ENCODE results near the gene PIGL. TPM values are rescaled to one million over a fixed set of nuclear protein-coding genes. Genes with fewer than 3 reads are reported as not detected.
"Not testable (repeated sequence)": the region's sequence is repeated elsewhere in the genome, so short reads cannot be mapped to it uniquely, and the experiment has no call there.

Gene PIGL
- total RNA-seq, 8 experiments from 2014 or later: 14.3 to 59.9 (median 31.6) TPM

GRCh38 chr17:16306211-16306610, 89.2 kb downstream of the PIGL start:
- ATAC-seq (replicated peaks in 6 of 8): no peak
- in situ Hi-C loops (cut with MboI; ENCODE audit: low pct_unique_long_range_greater_than_20kb in 2 of 9, low sequenced_read_pairs in 9 of 9, unreplicated experiment in 9 of 9): loop anchor here in 1 of 9 experiments (25.0 kb wide), 1 partner anchor 106 kb away; the partner anchor contains the start of gene TRPV2
- no peak overlapping the region for H3K4me3 ChIP-seq
- H3K27ac ChIP-seq: no peak overlapping the region
- H3K4me1 ChIP-seq (replicated peaks in 1 of 2): no peaks in the 10 kb centered on the region
- WGBS, 10 experiments: 80 to 100% (median 94%) methylated on average over 5 to 7 of the region's 8 CpGs; no CpG with 5 or more reads in 6 of the 10 experiments

DNA sequence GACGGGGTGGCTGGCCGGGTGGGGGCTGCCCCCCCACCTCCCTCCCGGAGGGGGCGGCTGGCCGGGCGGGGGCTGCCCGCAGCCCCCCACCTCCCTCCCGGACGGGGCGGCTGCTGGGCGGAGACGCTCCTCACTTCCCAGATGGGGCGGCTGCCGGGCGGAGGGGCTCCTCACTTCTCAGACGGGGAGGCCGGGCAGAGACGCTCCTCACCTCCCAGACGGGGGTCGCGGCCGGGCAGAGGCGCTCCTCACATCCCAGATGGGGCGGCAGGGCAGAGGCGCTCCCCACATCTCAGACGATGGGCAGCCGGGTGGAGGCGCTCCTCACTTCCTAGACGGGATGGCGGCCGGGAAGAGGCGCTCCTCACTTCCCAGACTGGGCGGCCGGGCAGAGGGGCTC, 95.1 kb downstream of the PIGL start:
- H3K4me3 ChIP-seq; H3K27ac ChIP-seq; ATAC-seq (replicated peaks in 6 of 8); H3K4me1 ChIP-seq (replicated peaks in 1 of 2): not testable (repeated sequence)
- in situ Hi-C loops (cut with MboI; ENCODE audit: low pct_unique_long_range_greater_than_20kb in 2 of 9, low sequenced_read_pairs in 9 of 9, unreplicated experiment in 9 of 9): loop anchor here in 1 of 9 experiments (25.0 kb wide), 1 partner anchor 100 kb away; the partner anchor contains the start of gene TRPV2
- WGBS, 10 experiments: no CpG with 5 or more reads among the region's 34 CpGs

DNA sequence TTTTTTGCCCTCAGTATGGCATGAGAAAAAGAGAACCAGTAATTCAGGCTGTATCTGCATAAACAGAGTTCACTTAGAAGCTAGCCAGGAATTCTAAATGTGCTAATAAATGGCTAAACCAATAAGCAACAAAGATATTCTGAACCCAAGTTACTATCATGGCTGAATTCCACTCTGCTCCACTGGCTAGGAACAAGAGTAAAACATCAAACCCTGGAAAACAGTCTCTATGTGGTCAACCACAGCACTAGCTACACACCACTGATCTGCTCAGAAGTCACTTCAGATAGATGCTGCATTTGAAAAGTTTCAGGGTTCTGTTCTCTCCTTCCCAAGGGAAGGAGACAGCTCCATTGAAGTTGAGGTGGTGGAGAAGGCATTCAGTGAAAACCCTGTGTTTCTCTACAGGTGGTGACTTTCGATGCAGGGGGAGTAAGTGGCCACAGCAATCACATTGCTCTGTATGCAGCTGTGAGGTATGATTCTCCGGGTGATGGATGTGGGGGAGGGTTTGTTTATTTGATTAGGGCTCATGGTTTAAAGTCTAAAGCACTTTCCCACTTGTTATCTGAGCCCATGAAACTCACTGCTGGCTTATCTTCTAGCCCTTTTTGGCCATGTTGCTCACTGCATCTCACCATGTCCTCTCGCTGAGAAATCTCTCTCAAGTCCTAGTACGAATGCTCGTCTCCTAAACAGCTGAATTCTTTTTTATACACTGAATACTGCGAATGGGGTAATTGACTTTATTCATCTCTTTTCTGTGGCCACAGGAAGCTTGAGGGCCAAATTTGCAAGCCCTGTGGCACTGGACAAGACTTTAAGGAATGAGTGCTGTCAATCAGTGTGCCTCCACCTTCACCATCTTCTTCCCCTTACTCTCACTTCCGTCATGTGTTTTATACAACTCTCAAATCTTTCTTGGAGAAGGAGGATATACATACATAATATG, 96.4 kb downstream of the PIGL start:
- in situ Hi-C loops (cut with MboI; ENCODE audit: low pct_unique_long_range_greater_than_20kb in 2 of 9, low sequenced_read_pairs in 9 of 9, unreplicated experiment in 9 of 9): loop anchor here in 1 of 9 experiments (25.0 kb wide), 1 partner anchor 99 kb away; the partner anchor contains the start of gene TRPV2
- ATAC-seq (replicated peaks in 6 of 8): peak in 3 of 8 experiments; percentile 20 to 40 (median 28)
- no peak overlapping the region for H3K27ac ChIP-seq
- WGBS, 10 experiments: 81 to 100% (median 95%) methylated on average over 1 to 6 of the region's 7 CpGs; no CpG with 5 or more reads in 3 of the 10 experiments
- H3K4me3 ChIP-seq: no peak overlapping the region
- no peaks in the 10 kb centered on the region for H3K4me1 ChIP-seq (replicated peaks in 1 of 2)

GRCh38 chr17:16314189-16314588, 97.2 kb downstream of the PIGL start:
- ATAC-seq (replicated peaks in 6 of 8): peak in 3 of 8 experiments; percentile 62 to 96 (median 78)
- H3K27ac ChIP-seq: no peak overlapping the region
- no peak overlapping the region for H3K4me3 ChIP-seq
- in situ Hi-C loops (cut with MboI; ENCODE audit: low pct_unique_long_range_greater_than_20kb in 2 of 9, low sequenced_read_pairs in 9 of 9, unreplicated experiment in 9 of 9): loop anchor here in 1 of 9 experiments (25.0 kb wide), 1 partner anchor 98 kb away; the partner anchor contains the start of gene TRPV2
- no peaks in the 10 kb centered on the region for H3K4me1 ChIP-seq (replicated peaks in 1 of 2)

GRCh38 chr17:16314859-16315258, 97.8 kb downstream of the PIGL start:
- WGBS, 10 experiments: 40 to 100% (median 93%) methylated on average over 1 to 3 of the region's 3 CpGs; no CpG with 5 or more reads in 1 of the 10 experiments
- no peak overlapping the region for H3K27ac ChIP-seq
- H3K4me3 ChIP-seq: no peak overlapping the region
- H3K4me1 ChIP-seq (replicated peaks in 1 of 2): no peaks in the 10 kb centered on the region
- ATAC-seq (replicated peaks in 6 of 8): no peak
- in situ Hi-C loops (cut with MboI; ENCODE audit: low pct_unique_long_range_greater_than_20kb in 2 of 9, low sequenced_read_pairs in 9 of 9, unreplicated experiment in 9 of 9): loop anchor here in 1 of 9 experiments (25.0 kb wide), 1 partner anchor 97 kb away; the partner anchor contains the start of gene TRPV2

GRCh38 chr17:16319969-16320368, 103.0 kb downstream of the PIGL start:
- Histone ChIP-seq H3K27ac (no peak overlapping the region), H3K4me3 (no peak overlapping the region), H3K4me1 (replicated peaks in 1 of 2) (no peaks in the 10 kb centered on the region)
- 20 to 100% (median 50%) methylated on average over 1 of the region's 3 CpGs; no CpG with 5 or more reads in 7 of the 10 experiments for WGBS, 10 experiments
- no peak for ATAC-seq (replicated peaks in 6 of 8)
- in situ Hi-C loops (cut with MboI; ENCODE audit: low pct_unique_long_range_greater_than_20kb in 2 of 9, low sequenced_read_pairs in 9 of 9, unreplicated experiment in 9 of 9): loop anchor here in 1 of 9 experiments (25.0 kb wide), 1 partner anchor 92 kb away; the partner anchor contains the start of gene TRPV2

DNA sequence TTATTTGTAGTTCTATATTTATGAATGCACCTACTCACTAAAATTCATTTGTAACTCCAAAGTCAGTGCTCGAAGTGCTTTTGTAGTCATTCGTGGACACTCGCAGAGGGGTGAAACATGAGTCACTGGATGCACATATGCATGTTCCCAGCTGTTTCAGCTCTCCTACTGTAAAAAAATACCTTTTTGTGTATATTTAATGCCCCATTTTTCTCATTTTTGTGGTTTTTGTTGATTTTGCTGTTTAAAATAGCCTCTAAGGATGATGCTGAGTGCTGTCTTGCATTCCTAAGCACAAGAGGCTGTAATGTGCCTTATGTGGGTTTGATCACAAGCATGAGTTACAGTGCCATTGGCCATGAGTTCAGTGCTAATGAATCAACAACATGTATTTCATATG, 105.6 kb downstream of the PIGL start:
- ATAC-seq (replicated peaks in 6 of 8): peak in 3 of 8 experiments; percentile 87 to 95 (median 92)
- in situ Hi-C loops (cut with MboI; ENCODE audit: low pct_unique_long_range_greater_than_20kb in 2 of 9, low sequenced_read_pairs in 9 of 9, unreplicated experiment in 9 of 9): loop anchor here in 1 of 9 experiments (25.0 kb wide), 1 partner anchor 90 kb away; the partner anchor contains the start of gene TRPV2
- Histone ChIP-seq H3K27ac (no peak overlapping the region), H3K4me1 (replicated peaks in 1 of 2) (no peaks in the 10 kb centered on the region), H3K4me3 (no peak overlapping the region)
- WGBS, 10 experiments: 0 to 100% (median 69%) methylated on average over 2 to 3 of the region's 3 CpGs

GRCh38 chr17:16325964-16326363, 109.0 kb downstream of the PIGL start:
- Histone ChIP-seq H3K4me1 (replicated peaks in 1 of 2) (no peaks in the 10 kb centered on the region), H3K27ac (no peak overlapping the region), H3K4me3 (no peak overlapping the region)
- WGBS, 10 experiments: 88 to 100% methylated on average over 1 of the region's 1 CpG; no CpG with 5 or more reads in 8 of the 10 experiments
- in situ Hi-C loops (cut with MboI; ENCODE audit: low pct_unique_long_range_greater_than_20kb in 2 of 9, low sequenced_read_pairs in 9 of 9, unreplicated experiment in 9 of 9): no loop called here
- peak in 3 of 8 experiments; percentile 11 to 43 (median 37) for ATAC-seq (replicated peaks in 6 of 8)

- in situ Hi-C loops (cut with MboI; ENCODE audit: low pct_unique_long_range_greater_than_20kb in 2 of 9, low sequenced_read_pairs in 9 of 9, unreplicated experiment in 9 of 9): no loop called here
- H3K27ac ChIP-seq: no peak overlapping the region
- no peak overlapping the region for H3K4me3 ChIP-seq
- ATAC-seq (replicated peaks in 6 of 8): no peak
- no peaks in the 10 kb centered on the region for H3K4me1 ChIP-seq (replicated peaks in 1 of 2)
- 90 to 100% (median 100%) methylated on average over 1 to 3 of the region's 3 CpGs; no CpG with 5 or more reads in 3 of the 10 experiments for WGBS, 10 experiments
Observed at GRCh38 chr17:16327018-16327417, 110.0 kb downstream of the PIGL start.

DNA sequence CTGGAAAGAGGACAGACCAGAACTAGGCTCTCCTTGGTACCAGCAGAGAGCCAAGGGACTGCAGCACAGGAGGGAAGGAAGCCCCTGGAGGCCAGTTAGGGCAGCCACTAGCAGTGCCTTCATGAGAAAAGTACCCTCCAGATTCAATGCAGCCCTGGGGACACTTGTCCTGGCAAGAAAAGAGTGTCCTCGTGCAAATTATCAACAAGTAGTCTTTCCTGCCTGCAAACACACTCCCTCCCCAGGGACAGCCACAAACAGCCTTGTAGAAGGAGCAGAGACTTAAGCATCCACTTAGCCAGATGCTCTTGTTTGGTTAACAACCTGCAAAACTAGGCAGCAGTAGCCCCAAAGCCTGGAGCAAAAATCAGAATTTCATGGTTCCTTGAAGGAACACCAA, 112.0 kb downstream of the PIGL start:
- ATAC-seq (replicated peaks in 6 of 8): peak in 2 of 8 experiments; percentile 20 to 22
- no peak overlapping the region for H3K27ac ChIP-seq
- in situ Hi-C loops (cut with MboI; ENCODE audit: low pct_unique_long_range_greater_than_20kb in 2 of 9, low sequenced_read_pairs in 9 of 9, unreplicated experiment in 9 of 9): no loop called here
- no peak overlapping the region for H3K4me3 ChIP-seq
- WGBS, 10 experiments: 0 to 67% (median 50%) methylated on average over 1 of the region's 1 CpG; no CpG with 5 or more reads in 4 of the 10 experiments
- H3K4me1 ChIP-seq (replicated peaks in 1 of 2): no peaks in the 10 kb centered on the region

DNA sequence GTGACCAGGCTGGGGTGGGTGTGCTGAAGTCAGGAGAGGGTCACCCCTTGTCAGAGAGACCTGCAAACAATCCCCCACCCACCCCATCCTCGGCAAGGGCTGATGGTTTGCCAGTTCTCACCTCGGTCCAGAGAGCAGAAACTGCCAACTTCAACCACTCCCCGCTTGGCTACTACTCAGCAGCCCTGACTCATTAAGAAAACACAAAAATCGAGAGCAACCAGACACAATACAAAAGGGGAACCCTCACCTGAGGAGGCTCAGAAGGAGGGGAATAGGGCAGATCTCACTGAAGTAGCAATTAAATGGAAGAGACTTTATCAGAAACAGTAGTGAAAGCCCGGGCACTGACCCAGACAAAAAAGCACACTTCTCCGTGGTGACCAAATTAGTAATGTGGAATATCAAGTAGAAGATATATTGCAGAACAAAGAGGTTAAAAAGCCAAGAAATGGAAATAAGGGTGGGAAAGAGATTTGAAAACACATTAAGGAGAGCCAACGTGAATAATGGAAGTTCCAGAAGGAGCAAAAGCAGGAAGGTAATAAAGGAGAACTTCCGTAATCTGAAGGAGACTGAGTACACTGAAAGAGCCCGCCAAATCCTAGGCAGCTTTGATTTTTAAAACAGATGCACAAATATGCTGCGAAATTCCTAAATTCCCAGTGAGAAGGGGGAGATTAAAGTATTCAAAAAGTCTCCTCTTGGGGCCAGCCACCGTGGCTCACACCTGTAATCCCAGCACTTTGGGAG, 112.7 kb downstream of the PIGL start:
- peak in 5 of 8 experiments; percentile 9 to 57 (median 25) for ATAC-seq (replicated peaks in 6 of 8)
- Histone ChIP-seq H3K27ac (no peak overlapping the region), H3K4me3 (no peak overlapping the region), H3K4me1 (replicated peaks in 1 of 2) (no peaks in the 10 kb centered on the region)
- in situ Hi-C loops (cut with MboI; ENCODE audit: low pct_unique_long_range_greater_than_20kb in 2 of 9, low sequenced_read_pairs in 9 of 9, unreplicated experiment in 9 of 9): no loop called here
- 42 to 93% (median 83%) methylated on average over 3 to 10 of the region's 11 CpGs for WGBS, 10 experiments

- no peaks in the 10 kb centered on the region for H3K4me1 ChIP-seq (replicated peaks in 1 of 2)
- in situ Hi-C loops (cut with MboI; ENCODE audit: low pct_unique_long_range_greater_than_20kb in 2 of 9, low sequenced_read_pairs in 9 of 9, unreplicated experiment in 9 of 9): no loop called here
- H3K27ac ChIP-seq: no peak overlapping the region
- 60 to 90% (median 81%) methylated on average over 1 to 3 of the region's 3 CpGs; no CpG with 5 or more reads in 3 of the 10 experiments for WGBS, 10 experiments
- no peak for ATAC-seq (replicated peaks in 6 of 8)
- no peak overlapping the region for H3K4me3 ChIP-seq
Observed at GRCh38 chr17:16338391-16338790, 121.4 kb downstream of the PIGL start.
